NCI-H526 treated with DMSO at 0.1 percent for 48 hours (cell line): ENCODE data around the gene ANO1.

Experiments
- DNase-seq: peaks from one replicate; lab custom pipeline; 2025; lab: John Stamatoyannopoulos, UW

ANO1 gene

GRCh38 chr11:70167120-70167519, 89.0 kb downstream of the ANO1 start:
- no peak for DNase-seq

DNA sequence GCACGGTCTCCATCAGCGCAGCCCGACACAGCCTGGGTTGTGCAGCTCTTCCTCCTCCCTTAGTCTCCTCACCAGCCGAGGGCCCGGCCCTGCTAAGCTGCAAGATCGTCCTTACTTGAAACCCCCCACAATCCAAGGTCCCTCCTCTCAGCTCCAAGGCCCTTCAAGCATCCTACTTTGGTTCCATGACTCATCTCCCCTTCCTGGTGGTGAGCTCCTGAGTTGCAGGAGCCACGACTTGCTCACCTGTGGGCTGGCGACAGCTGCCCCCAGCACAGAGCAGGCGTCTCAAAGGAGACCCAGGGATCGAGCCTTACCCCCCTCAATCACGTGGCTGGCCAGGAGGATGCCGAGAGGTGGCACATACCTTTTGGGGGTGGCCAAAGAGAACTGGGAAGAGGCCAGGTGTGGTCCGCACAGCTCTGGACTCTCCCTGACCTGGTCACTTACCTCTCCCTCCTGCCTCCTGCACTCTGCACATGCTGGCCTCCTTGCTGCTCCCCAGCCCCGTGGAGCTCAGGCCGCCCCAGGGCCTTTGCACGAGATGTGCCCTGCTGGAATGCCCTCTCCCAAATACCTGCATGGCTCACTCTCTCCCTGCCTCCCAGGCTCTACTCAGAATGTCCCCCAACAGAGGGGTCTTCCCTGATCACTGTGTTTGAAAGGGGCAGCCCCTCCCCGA, 89.7 kb downstream of the ANO1 start:
- DNase-seq: no peak

DNA sequence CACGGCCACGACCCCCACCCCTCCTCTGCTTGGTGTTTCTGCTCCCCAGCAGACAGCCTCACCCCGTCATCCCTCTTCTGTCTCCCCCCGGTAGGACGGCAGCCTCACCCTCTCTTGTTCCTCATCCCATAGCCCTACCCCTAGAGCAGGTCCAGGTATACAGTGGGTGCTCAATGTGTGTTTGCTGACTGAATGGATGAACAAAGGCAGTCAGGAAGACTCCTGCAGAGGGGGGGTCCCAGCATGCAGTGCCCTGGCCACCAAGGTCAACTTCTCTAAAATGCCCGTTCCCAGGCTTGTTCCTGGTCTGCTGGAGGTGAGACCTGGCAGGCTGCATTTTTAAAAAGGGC, 90.3 kb downstream of the ANO1 start:
- no peak for DNase-seq

GRCh38 chr11:70169127-70169526, 91.0 kb downstream of the ANO1 start:
- DNase-seq: no peak

DNA sequence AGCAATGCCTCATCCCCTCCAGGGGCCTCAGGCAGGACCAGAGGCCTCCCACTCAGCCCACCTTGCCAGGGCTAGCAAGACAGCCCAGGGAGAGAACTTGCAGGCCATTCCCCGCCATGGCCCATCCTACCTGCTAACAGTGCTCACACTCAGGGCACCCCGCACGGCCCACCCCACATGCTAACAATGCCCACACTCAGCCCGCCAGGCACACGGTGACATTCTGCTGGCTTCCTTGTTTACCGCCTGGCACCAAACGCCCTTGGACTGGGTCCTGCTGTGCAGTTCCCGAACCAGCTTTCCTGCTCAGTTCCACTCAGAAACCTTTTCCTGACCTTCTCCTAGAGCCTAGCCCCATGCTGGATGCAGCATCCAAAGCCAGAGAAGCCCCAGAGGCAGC, 91.5 kb downstream of the ANO1 start:
- no peak for DNase-seq

- no peak for DNase-seq
Observed at GRCh38 chr11:70170596-70171210, 92.6 kb downstream of the ANO1 start.

DNA sequence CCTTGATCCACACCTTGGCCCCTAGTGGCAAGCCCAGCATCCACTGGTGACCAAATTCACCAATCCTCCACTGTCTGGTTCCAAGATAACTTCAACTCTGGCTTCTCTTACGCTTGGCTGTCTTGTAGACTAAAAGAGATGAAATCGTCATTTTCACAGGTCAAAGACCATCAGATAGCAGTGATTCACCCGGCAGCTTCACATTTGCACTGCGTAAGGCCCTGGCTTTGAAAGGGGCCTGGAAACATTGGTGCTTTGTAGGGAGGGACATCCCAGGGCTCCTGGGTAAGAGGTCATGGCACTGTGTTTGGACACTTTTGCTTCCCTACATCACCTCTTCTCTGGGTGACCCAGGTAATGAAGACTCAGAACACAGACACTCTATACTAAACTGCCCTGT, 94.9 kb downstream of the ANO1 start:
- no peak for DNase-seq

DNA sequence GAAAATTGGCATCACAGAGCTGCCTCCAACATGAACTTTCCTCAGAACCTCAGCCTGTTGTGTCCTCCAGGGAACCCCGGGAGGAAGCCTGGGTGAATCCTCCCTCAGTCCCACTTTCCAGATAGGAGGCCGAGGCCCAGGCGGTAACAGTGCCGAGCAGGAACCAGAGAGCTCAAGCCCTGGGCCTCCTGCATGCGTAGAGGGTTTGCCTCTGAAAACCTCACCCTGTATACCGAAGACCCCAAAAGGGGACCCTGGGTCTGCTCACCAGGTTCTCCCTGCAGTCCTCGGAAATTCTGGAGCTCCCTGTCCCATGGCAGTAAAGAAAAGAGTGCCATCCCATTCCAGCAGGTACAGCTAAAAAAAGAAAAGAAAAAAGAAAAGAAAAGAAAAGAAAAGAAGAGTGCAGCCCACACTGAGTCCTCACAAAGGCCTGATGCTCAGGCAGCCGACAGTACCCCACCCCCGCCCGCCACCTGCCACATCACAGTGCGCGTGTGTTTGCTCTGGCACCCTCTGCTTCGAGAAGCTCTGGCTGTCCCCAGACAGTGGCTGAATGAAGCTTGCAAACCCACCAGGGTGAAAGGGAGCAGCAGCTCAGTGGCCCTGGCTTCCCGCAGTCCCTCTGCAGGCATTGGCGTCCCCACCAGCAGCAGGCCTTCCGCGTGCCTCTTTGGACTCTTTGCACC, 96.6 kb downstream of the ANO1 start:
- no peak for DNase-seq

- no peak for DNase-seq
Observed at GRCh38 chr11:70175236-70175698, 97.2 kb downstream of the ANO1 start.

- no peak for DNase-seq
Observed at GRCh38 chr11:70176940-70177689, 99.0 kb downstream of the ANO1 start.

DNA sequence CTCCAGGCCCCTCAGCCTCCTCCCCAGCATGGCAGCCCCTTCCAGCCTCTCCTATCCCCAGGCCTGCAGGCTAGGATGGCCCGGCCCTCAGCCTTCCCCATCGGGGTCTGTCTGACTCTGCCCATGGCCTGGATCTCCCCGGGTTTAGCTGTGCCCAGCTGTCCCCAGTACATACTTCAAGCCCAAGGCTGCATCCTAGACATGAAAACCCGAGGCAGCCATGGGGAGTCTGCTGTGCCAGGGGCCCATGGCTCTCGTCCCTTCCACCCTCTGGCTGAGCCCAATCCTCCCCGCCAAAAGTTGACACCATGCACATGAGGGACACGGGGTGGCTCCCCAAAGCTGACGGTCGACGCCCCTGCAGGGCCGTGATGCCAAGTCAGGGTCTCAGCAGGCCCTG, 102.8 kb downstream of the ANO1 start:
- no peak for DNase-seq

- no peak for DNase-seq
Observed at GRCh38 chr11:70182266-70182665, 104.1 kb downstream of the ANO1 start.

DNA sequence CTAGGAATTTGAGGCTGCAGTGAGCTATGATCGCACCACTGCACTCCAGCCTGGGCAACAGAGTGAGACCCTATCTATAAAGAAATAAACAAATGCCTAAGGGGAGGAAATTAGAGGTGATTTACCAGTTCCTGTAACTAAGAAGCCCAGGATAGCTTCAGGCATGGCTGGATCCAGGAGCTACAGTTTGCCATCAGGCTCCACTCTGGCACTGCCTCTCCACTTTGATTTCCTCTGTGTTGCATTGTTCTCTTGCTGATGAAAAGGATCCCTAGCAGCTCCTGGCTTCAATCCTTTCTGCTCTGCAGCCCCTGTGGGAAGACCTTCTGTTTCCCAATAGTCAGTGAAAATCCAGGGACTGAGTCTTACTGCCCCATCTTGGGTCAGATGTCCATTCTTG, 104.9 kb downstream of the ANO1 start:
- DNase-seq: no peak

DNA sequence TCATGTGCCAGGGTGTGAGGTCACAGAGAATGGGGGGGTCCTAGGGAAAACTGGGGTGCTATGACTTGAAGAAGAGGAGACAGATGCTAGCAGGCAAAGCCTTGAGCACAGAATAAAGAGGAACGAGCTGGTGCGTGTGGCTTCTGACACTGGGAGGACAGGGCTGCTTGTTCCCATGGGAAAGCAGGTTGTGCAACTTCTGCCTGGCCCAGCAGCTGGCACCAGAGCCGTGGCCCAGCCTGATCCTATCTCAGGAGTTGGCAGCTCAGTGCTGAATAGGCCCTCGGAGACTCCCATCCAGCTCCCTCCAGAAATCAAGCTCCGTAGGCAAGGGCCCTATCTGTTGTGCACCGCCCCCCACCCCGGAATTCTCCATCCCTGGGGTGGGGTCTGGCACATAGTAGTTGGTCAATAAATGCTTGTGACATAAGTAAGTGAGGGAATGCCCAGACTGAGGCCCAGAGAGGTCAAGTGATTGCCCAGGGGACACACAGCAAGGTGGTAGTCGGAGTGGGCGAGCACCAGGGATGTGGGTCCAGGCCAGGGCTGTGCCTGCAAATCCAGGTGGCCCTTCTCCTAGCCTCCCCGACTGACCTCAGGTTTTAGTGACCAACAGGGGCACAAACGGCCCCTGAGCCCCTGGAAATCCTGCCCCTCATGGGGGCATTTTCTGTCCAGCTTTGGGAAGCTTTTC, 105.5 kb downstream of the ANO1 start:
- DNase-seq: no peak

DNA sequence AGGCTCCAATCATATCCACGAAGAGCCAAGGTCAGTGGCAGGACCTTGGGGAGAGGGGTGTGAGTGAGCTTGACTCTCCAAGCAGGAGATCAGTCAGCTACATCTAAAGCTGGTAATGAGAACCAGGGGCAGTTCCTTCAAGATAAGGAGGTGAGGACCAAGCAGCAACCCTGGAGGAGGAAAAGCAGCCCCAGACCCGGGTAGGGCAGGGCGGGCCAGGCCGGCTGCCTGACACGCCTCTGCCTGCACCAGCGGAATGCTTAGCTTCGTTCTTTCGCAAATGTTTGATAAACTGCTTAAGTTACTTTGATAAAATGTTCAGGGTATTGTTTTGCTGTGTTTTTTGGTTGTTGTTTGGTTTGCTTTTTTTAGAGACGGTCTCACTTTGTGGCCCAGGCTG, 106.3 kb downstream of the ANO1 start:
- no peak for DNase-seq

DNA sequence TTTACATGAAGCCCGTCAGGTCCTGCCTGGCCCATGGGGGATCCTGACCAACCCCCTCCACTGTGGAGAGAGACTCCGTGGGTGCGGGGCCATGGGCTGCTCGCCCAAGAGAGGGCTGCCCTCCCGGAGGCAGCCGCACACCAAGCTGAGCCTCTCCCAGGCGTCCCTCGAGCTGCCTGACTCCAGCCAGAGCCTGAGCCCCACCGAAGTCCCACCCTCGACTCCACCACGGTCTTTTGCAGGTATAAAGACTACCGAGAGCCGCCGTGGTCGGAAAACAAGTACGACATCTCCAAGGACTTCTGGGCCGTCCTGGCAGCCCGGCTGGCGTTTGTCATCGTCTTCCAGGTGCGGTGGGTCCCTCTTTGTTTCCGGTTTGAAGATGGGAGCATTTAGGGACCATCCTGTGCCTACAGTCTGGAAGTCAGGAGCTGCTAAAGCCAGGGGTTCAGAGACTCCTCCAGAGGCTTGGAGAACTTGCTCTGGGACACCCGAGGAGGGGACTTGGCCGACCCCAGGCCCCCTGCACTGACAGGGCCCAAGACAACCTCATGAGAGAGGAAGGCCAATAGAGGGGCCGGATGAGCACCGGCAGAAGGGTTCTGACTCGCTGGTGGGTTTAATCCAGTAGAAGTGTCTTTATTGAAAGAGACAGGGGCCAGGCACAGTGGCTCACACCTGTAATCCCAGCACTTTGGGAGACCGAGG, 107.4 kb downstream of the ANO1 start:
- DNase-seq: no peak

- DNase-seq: no peak
Observed at GRCh38 chr11:70186420-70186819, 108.3 kb downstream of the ANO1 start.

GRCh38 chr11:70186936-70187335, 108.8 kb downstream of the ANO1 start:
- no peak for DNase-seq

DNA sequence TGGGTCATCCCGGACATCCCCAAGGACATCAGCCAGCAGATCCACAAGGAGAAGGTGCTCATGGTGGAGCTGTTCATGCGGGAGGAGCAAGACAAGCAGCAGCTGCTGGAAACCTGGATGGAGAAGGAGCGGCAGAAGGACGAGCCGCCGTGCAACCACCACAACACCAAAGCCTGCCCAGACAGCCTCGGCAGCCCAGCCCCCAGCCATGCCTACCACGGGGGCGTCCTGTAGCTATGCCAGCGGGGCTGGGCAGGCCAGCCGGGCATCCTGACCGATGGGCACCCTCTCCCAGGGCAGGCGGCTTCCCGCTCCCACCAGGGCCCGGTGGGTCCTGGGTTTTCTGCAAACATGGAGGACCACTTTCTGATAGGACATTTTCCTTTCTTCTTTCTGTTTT, 109.7 kb downstream of the ANO1 start:
- DNase-seq: no peak

- no peak for DNase-seq
Observed at GRCh38 chr11:70189622-70190021, 111.5 kb downstream of the ANO1 start.

DNA sequence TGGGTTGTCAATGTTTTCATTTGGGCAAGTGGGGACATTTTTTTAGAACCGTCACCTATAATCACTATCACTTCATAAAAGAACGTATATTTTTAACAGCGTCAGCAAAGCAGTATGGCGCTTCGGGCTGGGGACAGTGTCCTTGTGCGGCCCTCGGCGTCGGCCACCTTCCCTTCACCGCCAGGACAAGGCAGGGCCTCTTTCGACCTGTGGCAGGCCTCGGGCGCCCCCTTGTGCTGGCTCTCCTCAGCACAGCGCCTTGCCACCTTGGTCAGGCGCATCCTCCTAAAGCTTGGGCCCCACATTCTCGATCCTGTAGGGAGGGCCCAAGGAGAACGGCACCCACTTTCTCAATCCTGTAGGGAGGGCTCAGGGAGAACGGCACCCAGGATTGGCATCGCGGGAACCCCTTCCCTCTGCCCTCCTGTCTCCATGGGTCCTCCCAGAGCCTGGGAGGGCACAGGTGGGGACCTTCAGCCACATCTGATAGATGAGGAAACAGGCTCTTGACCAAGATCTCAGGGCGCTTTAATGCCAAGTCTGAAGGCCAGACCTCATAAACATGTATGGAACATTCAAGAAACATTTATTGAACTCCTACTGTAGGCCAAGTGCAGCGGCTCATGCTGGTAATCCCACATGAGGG, 113.5 kb downstream of the ANO1 start:
- no peak for DNase-seq
